Liver (tissue), 3 donors: ENCODE data around the gene LETMD1.

Experiments used
- RAD21 ChIP-seq, 2 donors: IDR thresholded peaks; 2 replicates each; pipeline ENCODE4 v1.6.1; 2016; ENCODE audit warnings: antibody characterized with exemption in 2 of 2, mild to moderate bottlenecking in 2 of 2
- TAF1 ChIP-seq: conservative IDR thresholded peaks from 2 replicates; pipeline ENCODE4 v1.6.1; 2016; ENCODE audit warnings: antibody characterized with exemption, mild to moderate bottlenecking
- TF ChIP-seq, protein P1 (sequence below): fragments of 150-350 bp; IDR thresholded peaks from 2 replicates; pipeline ENCODE4 v1.5.1; 2017; ENCODE audit warnings: improper control_type of control experiment, low read depth, low read length; ENCODE audit not compliant: missing input control
- donor health status: healthy.
- donor health status: healthy.

DNA sequence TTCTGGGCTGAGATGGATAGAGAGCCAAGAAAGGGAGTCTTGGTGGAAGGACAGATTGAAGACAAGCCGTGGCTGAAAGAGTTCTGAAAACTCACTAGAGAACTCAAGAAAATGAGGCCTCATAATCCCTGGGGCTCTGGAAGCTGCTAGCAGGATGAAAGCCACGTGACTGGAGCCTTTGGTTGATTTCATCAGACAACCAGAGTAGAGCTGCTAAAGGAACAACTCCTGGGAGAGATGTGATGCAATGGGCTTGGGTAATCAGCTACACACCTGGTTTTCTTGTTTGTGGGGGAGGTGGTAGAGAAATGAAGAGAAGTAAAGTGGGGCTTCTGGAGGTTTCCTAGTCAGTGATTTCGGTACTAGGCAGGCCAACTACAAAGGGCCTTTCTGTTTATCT, 21.9 kb downstream of the LETMD1 start:
- TF ChIP-seq TAF1 = no peak
- TF ChIP-seq RAD21 (IDR thresholded peaks at IDR 0.05) = peak; percentile 16 to 20
- TF ChIP-seq, protein P1, sequence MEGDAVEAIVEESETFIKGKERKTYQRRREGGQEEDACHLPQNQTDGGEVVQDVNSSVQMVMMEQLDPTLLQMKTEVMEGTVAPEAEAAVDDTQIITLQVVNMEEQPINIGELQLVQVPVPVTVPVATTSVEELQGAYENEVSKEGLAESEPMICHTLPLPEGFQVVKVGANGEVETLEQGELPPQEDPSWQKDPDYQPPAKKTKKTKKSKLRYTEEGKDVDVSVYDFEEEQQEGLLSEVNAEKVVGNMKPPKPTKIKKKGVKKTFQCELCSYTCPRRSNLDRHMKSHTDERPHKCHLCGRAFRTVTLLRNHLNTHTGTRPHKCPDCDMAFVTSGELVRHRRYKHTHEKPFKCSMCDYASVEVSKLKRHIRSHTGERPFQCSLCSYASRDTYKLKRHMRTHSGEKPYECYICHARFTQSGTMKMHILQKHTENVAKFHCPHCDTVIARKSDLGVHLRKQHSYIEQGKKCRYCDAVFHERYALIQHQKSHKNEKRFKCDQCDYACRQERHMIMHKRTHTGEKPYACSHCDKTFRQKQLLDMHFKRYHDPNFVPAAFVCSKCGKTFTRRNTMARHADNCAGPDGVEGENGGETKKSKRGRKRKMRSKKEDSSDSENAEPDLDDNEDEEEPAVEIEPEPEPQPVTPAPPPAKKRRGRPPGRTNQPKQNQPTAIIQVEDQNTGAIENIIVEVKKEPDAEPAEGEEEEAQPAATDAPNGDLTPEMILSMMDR = no peak
